Measurements from ENCODE around the gene ELMO2.

ELMO2 gene

GRCh38 chr20:46430921-46431712 lies 24.7 kb upstream of the ELMO2 start:
- H3K27me3 ChIP-seq (ENCODE audit: insufficient read depth, low read length), result no peaks in the 10 kb centered on the region
- no peak overlapping the region for H2AK5ac ChIP-seq (ENCODE audit: low read length)
- H2BK12ac ChIP-seq (ENCODE audit: low read length), result no peak overlapping the region
- H3K23ac ChIP-seq (ENCODE audit: low read length), result no peak overlapping the region
- no peaks in the 10 kb centered on the region for H3K36me3 ChIP-seq (ENCODE audit: control insufficient read depth in 1 of 2, insufficient read depth in 2 of 2, low read length in 2 of 2)
- no peak for DNase-seq
- H2BK120ac ChIP-seq (ENCODE audit: insufficient read depth, low read length, poor library complexity), result no peak overlapping the region
- no peaks in the 10 kb centered on the region for H3K79me2 ChIP-seq (ENCODE audit: control insufficient read depth, insufficient read depth, low read length, poor library complexity)
- H3K9ac ChIP-seq (ENCODE audit: low read length), result no peak overlapping the region
- no peak overlapping the region for H3K27ac ChIP-seq (ENCODE audit: low read depth, low read length)
- H2AFZ ChIP-seq (ENCODE audit: insufficient read depth, low read length, poor library complexity), result no peak overlapping the region
- no peaks in the 10 kb centered on the region for H3K4me1 ChIP-seq (ENCODE audit: control insufficient read depth in 1 of 2, insufficient read depth in 2 of 2, low read length in 2 of 2)
- H3K18ac ChIP-seq (ENCODE audit: low read length), result no peak overlapping the region
- no peak overlapping the region for H3K4ac ChIP-seq (ENCODE audit: low read depth, low read length)
- H3K4me2 ChIP-seq (ENCODE audit: low read length), result no peak overlapping the region
- H4K12ac ChIP-seq (ENCODE audit: low read depth, low read length), result no peak overlapping the region
- H3K79me1 ChIP-seq (ENCODE audit: low read length), result no peaks in the 10 kb centered on the region
- H3K4me3 ChIP-seq (ENCODE audit: low read depth, low read length), result no peak overlapping the region
- H3K9me3 ChIP-seq (ENCODE audit: insufficient read depth, low read depth, low read length), result peaks cover 2% of the 10 kb centered on the region
- H2BK5ac ChIP-seq (ENCODE audit: low read depth, low read length, poor library complexity), result no peak overlapping the region
- no peak overlapping the region for H3K14ac ChIP-seq (ENCODE audit: low read length)
- WGBS (ENCODE audit: extremely low coverage, insufficient coverage, insufficient read length), result no CpG with 5 or more reads among the region's 15 CpGs
- no peak overlapping the region for H4K8ac ChIP-seq (ENCODE audit: low read depth, low read length)
- no peak overlapping the region for H4K91ac ChIP-seq (ENCODE audit: low read depth, low read length)

- no peak for DNase-seq
- Histone ChIP-seq H3K23ac (ENCODE audit: low read length) (no peak overlapping the region), H3K27me3 (ENCODE audit: insufficient read depth, low read length) (no peaks in the 10 kb centered on the region), H3K9me3 (ENCODE audit: insufficient read depth, low read depth, low read length) (peaks cover 2% of the 10 kb centered on the region), H3K14ac (ENCODE audit: low read length) (no peak overlapping the region), H3K79me2 (ENCODE audit: control insufficient read depth, insufficient read depth, low read length, poor library complexity) (no peaks in the 10 kb centered on the region), H3K4ac (ENCODE audit: low read depth, low read length) (no peak overlapping the region), H4K12ac (ENCODE audit: low read depth, low read length) (no peak overlapping the region), H2BK12ac (ENCODE audit: low read length) (no peak overlapping the region), H3K79me1 (ENCODE audit: low read length) (no peaks in the 10 kb centered on the region), H2BK120ac (ENCODE audit: insufficient read depth, low read length, poor library complexity) (no peak overlapping the region), H3K27ac (ENCODE audit: low read depth, low read length) (no peak overlapping the region), H3K4me3 (ENCODE audit: low read depth, low read length) (no peak overlapping the region), H2AFZ (ENCODE audit: insufficient read depth, low read length, poor library complexity) (no peak overlapping the region), H3K18ac (ENCODE audit: low read length) (no peak overlapping the region), H3K9ac (ENCODE audit: low read length) (no peak overlapping the region), H4K91ac (ENCODE audit: low read depth, low read length) (no peak overlapping the region), H3K36me3 (ENCODE audit: control insufficient read depth in 1 of 2, insufficient read depth in 2 of 2, low read length in 2 of 2) (no peaks in the 10 kb centered on the region), H2AK5ac (ENCODE audit: low read length) (no peak overlapping the region), H4K8ac (ENCODE audit: low read depth, low read length) (no peak overlapping the region), H3K4me2 (ENCODE audit: low read length) (no peak overlapping the region), H2BK5ac (ENCODE audit: low read depth, low read length, poor library complexity) (no peak overlapping the region), H3K4me1 (ENCODE audit: control insufficient read depth in 1 of 2, insufficient read depth in 2 of 2, low read length in 2 of 2) (no peaks in the 10 kb centered on the region)
These were observed 21.0 kb upstream of the ELMO2 start for GRCh38 chr20:46427384-46427783.

- Histone ChIP-seq H2BK12ac (ENCODE audit: low read length) (no peak overlapping the region), H4K12ac (ENCODE audit: low read depth, low read length) (no peak overlapping the region), H3K18ac (ENCODE audit: low read length) (no peak overlapping the region), H4K91ac (ENCODE audit: low read depth, low read length) (no peak overlapping the region), H3K4me1 (ENCODE audit: control insufficient read depth in 1 of 2, insufficient read depth in 2 of 2, low read length in 2 of 2) (no peaks in the 10 kb centered on the region), H3K79me1 (ENCODE audit: low read length) (no peaks in the 10 kb centered on the region), H2AK5ac (ENCODE audit: low read length) (no peak overlapping the region), H3K4me3 (ENCODE audit: low read depth, low read length) (no peak overlapping the region), H3K14ac (ENCODE audit: low read length) (no peak overlapping the region), H3K27ac (ENCODE audit: low read depth, low read length) (no peak overlapping the region), H2BK120ac (ENCODE audit: insufficient read depth, low read length, poor library complexity) (no peak overlapping the region), H3K23ac (ENCODE audit: low read length) (no peak overlapping the region), H3K9ac (ENCODE audit: low read length) (no peak overlapping the region), H3K9me3 (ENCODE audit: insufficient read depth, low read depth, low read length) (no peaks in the 10 kb centered on the region), H2AFZ (ENCODE audit: insufficient read depth, low read length, poor library complexity) (no peak overlapping the region), H3K4ac (ENCODE audit: low read depth, low read length) (no peak overlapping the region), H2BK5ac (ENCODE audit: low read depth, low read length, poor library complexity) (no peak overlapping the region), H4K8ac (ENCODE audit: low read depth, low read length) (no peak overlapping the region), H3K27me3 (ENCODE audit: insufficient read depth, low read length) (no peaks in the 10 kb centered on the region), H3K36me3 (ENCODE audit: control insufficient read depth in 1 of 2, insufficient read depth in 2 of 2, low read length in 2 of 2) (no peaks in the 10 kb centered on the region), H3K79me2 (ENCODE audit: control insufficient read depth, insufficient read depth, low read length, poor library complexity) (no peaks in the 10 kb centered on the region), H3K4me2 (ENCODE audit: low read length) (no peak overlapping the region)
- peak in 1 of 2 donors; percentile 19 for DNase-seq
- no CpG with 5 or more reads among the region's 2 CpGs for WGBS (ENCODE audit: extremely low coverage, insufficient coverage, insufficient read length)
These were observed 17.6 kb upstream of the ELMO2 start for GRCh38 chr20:46423882-46424482.

GRCh38 chr20:46423342-46423741 lies 16.9 kb upstream of the ELMO2 start:
- no CpG with 5 or more reads among the region's 3 CpGs for WGBS (ENCODE audit: extremely low coverage, insufficient coverage, insufficient read length)
- no peak overlapping the region for H3K9ac ChIP-seq (ENCODE audit: low read length)
- no peak overlapping the region for H2AFZ ChIP-seq (ENCODE audit: insufficient read depth, low read length, poor library complexity)
- no peak overlapping the region for H2BK12ac ChIP-seq (ENCODE audit: low read length)
- DNase-seq, result no peak
- H3K27me3 ChIP-seq (ENCODE audit: insufficient read depth, low read length), result no peaks in the 10 kb centered on the region
- H2AK5ac ChIP-seq (ENCODE audit: low read length), result no peak overlapping the region
- H3K4ac ChIP-seq (ENCODE audit: low read depth, low read length), result no peak overlapping the region
- H3K14ac ChIP-seq (ENCODE audit: low read length), result no peak overlapping the region
- H3K18ac ChIP-seq (ENCODE audit: low read length), result no peak overlapping the region
- H2BK120ac ChIP-seq (ENCODE audit: insufficient read depth, low read length, poor library complexity), result no peak overlapping the region
- no peaks in the 10 kb centered on the region for H3K4me1 ChIP-seq (ENCODE audit: control insufficient read depth in 1 of 2, insufficient read depth in 2 of 2, low read length in 2 of 2)
- H4K91ac ChIP-seq (ENCODE audit: low read depth, low read length), result no peak overlapping the region
- no peak overlapping the region for H3K4me3 ChIP-seq (ENCODE audit: low read depth, low read length)
- no peaks in the 10 kb centered on the region for H3K79me2 ChIP-seq (ENCODE audit: control insufficient read depth, insufficient read depth, low read length, poor library complexity)
- H3K79me1 ChIP-seq (ENCODE audit: low read length), result no peaks in the 10 kb centered on the region
- H4K8ac ChIP-seq (ENCODE audit: low read depth, low read length), result no peak overlapping the region
- no peak overlapping the region for H2BK5ac ChIP-seq (ENCODE audit: low read depth, low read length, poor library complexity)
- no peaks in the 10 kb centered on the region for H3K9me3 ChIP-seq (ENCODE audit: insufficient read depth, low read depth, low read length)
- H3K4me2 ChIP-seq (ENCODE audit: low read length), result no peak overlapping the region
- H3K36me3 ChIP-seq (ENCODE audit: control insufficient read depth in 1 of 2, insufficient read depth in 2 of 2, low read length in 2 of 2), result no peaks in the 10 kb centered on the region
- H3K23ac ChIP-seq (ENCODE audit: low read length), result no peak overlapping the region
- H4K12ac ChIP-seq (ENCODE audit: low read depth, low read length), result no peak overlapping the region
- H3K27ac ChIP-seq (ENCODE audit: low read depth, low read length), result no peak overlapping the region

Measured in trophoblast cell (in vitro differentiated cells and primary cell).